Endodermal cell (in vitro differentiated cells): ENCODE measurements around the gene LGR6. TPM values are rescaled to one million over a fixed set of nuclear protein-coding genes. Genes with fewer than 3 reads are reported as not detected.

Source experiments
- DNase-seq: peaks from one replicate; pipeline ENCODE4 v3.0.0-alpha.2; 2017
- H3K27ac ChIP-seq: 2 replicates; pipeline ENCODE4 v1.5.1; 2013; ENCODE audit warnings: mild to moderate bottlenecking, low read depth, low read length, moderate library complexity
- H3K27me3 ChIP-seq: 2 replicates; pipeline ENCODE4 v1.6.1; 2013; ENCODE audit warnings: mild to moderate bottlenecking, low read length, moderate library complexity; ENCODE audit not compliant: insufficient read depth, control insufficient read depth, poor library complexity, severe bottlenecking
- H3K36me3 ChIP-seq: 2 replicates; pipeline ENCODE4 v1.7.0; 2013; ENCODE audit warnings: mild to moderate bottlenecking, low read length, moderate library complexity; ENCODE audit not compliant: control insufficient read depth, insufficient read depth
- H3K4me1 ChIP-seq: one replicate; pipeline ENCODE4 v1.7.0; 2013; ENCODE audit warnings: low read length; ENCODE audit not compliant: control insufficient read depth, insufficient read depth
- H3K4me3 ChIP-seq: 2 replicates; pipeline ENCODE4 v1.5.1; 2013; ENCODE audit warnings: mild to moderate bottlenecking, low read length, moderate library complexity
- H3K9ac ChIP-seq: 2 replicates; pipeline ENCODE4 v1.6.1; 2013; ENCODE audit warnings: mild to moderate bottlenecking, low read length, moderate library complexity; ENCODE audit not compliant: poor library complexity, severe bottlenecking; ENCODE audit errors: extremely low read depth
- H3K9me3 ChIP-seq: 2 replicates; pipeline ENCODE4 v1.6.1; 2013; ENCODE audit warnings: mild to moderate bottlenecking, low read length, moderate library complexity; ENCODE audit not compliant: control insufficient read depth
- H3K27ac Mint-ChIP-seq: 2 replicates; pipeline ENCODE4 v1.8.0; 2020; ENCODE audit warnings: mixed read lengths
- H3K27me3 Mint-ChIP-seq: 2 replicates; pipeline ENCODE4 v1.8.0; 2021; ENCODE audit warnings: mild to moderate bottlenecking, mixed read lengths; ENCODE audit not compliant: insufficient read depth
- H3K36me3 Mint-ChIP-seq: 2 replicates; pipeline ENCODE4 v1.8.0; 2020; ENCODE audit warnings: low read depth, mixed read lengths
- H3K4me1 Mint-ChIP-seq: 2 replicates; pipeline ENCODE4 v1.8.0; 2020; ENCODE audit warnings: mixed read lengths
- H3K4me3 Mint-ChIP-seq: 2 replicates; pipeline ENCODE4 v1.8.0; 2020; ENCODE audit warnings: mild to moderate bottlenecking, moderate library complexity, mixed read lengths
- H3K9me3 Mint-ChIP-seq: 2 replicates; pipeline ENCODE4 v1.8.0; 2020; ENCODE audit warnings: mild to moderate bottlenecking, mixed read lengths
- CTCF ChIP-seq: fragments of 200-600 bp; sonication (generic); conservative IDR thresholded peaks from 2 replicates; pipeline ENCODE4 v1.5.0; 2021; ENCODE audit warnings: antibody characterized with exemption, mild to moderate bottlenecking
- WGBS, 2 experiments: methylation state at CpG; one replicate each; pipeline versions ENCODE4 v1.1.5 to v1.1.7; 2013; ENCODE audit warnings: missing lambda C conversion rate in 2 of 2, mixed read lengths in 1 of 2; ENCODE audit not compliant: insufficient coverage in 1 of 2, insufficient read length in 1 of 2; 5-methylcytosine and 5-hydroxymethylcytosine counted together
- total RNA-seq, 2 donors: library from RNA; stranded (reverse); fragmentation: NEBNext Ultra II Directional in 1 of 2; extraction: Animal tissue kit (Norgen Biotek cat#: 25700) in 1 of 2; gene quantifications; 2 replicates in 1 of 2; 3 replicates in 1 of 2; pipeline ENCODE4 v1.2.1, GENCODE V29; 2021

LGR6 gene
- total RNA-seq, 2 donors from 2014 or later, result 0.73 to 1.5 TPM

- Mint-ChIP-seq H3K27ac (no peak overlapping the region), H3K4me1 (peaks cover 6% of the 10 kb centered on the region), H3K36me3 (no peaks in the 10 kb centered on the region), H3K4me3 (no peak overlapping the region), H3K9me3 (peaks cover 5% of the 10 kb centered on the region), H3K27me3 (peaks cover 5% of the 10 kb centered on the region)
- Histone ChIP-seq H3K9me3 (no peaks in the 10 kb centered on the region), H3K9ac (no peak overlapping the region), H3K27me3 (no peaks in the 10 kb centered on the region), H3K4me1 (peaks cover 4% of the 10 kb centered on the region), H3K4me3 (no peak overlapping the region), H3K36me3 (no peaks in the 10 kb centered on the region), H3K27ac (no peak overlapping the region)
- no peak for TF ChIP-seq CTCF
- peak; percentile 24 for DNase-seq
- 92 to 96% methylated on average over 4 to 8 of the region's 9 CpGs for WGBS, 2 experiments
Measured at GRCh38 chr1:202266061-202266765, 72.6 kb downstream of the LGR6 start.

DNA sequence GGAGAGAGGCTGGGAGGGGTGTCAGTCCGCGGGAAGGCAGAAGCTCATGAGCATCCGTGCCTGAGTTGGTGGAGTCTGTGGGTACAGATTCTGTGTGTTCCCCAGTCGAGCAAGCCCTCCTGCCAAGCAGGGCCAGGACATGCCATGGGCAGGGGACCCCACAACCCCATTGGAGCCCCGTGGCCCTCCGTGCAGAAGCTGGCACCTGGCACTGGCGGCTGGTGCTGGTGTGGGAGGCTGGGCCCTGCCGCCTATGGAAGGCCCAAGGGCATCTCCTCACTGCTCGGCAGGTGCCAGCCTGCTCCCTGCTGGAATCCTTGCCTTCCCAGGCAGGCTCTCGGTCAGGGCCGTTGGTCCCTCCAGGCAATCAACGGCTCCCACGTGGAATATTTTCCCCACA is 74.4 kb downstream of the LGR6 start:
- Histone ChIP-seq H3K9me3 (no peaks in the 10 kb centered on the region), H3K4me1 (peaks cover 10% of the 10 kb centered on the region), H3K27me3 (no peaks in the 10 kb centered on the region), H3K36me3 (no peaks in the 10 kb centered on the region), H3K4me3 (no peak overlapping the region), H3K9ac (no peak overlapping the region), H3K27ac (no peak overlapping the region)
- peaks cover 19% of the 10 kb centered on the region for H3K4me1 Mint-ChIP-seq
- H3K36me3 Mint-ChIP-seq, result no peaks in the 10 kb centered on the region
- peaks cover 1% of the 10 kb centered on the region for H3K9me3 Mint-ChIP-seq
- WGBS, 2 experiments, result 88 to 91% methylated on average over 11 to 13 of the region's 13 CpGs
- TF ChIP-seq CTCF, result no peak
- H3K27me3 Mint-ChIP-seq, result peaks cover 5% of the 10 kb centered on the region
- H3K4me3 Mint-ChIP-seq, result no peak overlapping the region
- DNase-seq, result peak; percentile 38
- H3K27ac Mint-ChIP-seq, result no peak overlapping the region

DNA sequence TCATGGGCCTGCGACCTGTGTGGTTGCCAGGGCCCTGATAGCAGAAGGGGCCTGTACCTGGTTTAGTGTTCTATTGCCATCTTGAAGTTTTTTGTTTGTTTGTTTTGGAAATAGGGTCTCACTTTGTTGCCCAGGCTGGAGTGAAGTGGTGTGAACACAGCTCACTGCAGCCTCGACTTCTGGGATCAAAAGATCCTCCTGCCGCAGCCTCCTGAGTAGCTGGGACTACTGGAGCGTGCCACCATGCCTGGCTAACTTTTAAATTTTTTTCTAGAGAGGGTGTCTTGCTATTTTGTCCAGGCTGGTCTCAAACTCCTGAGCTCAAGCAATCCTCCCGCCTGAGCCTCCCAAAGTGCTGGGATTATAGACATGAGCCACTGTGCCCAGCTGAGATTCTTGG is 75.2 kb downstream of the LGR6 start:
- no peaks in the 10 kb centered on the region for H3K9me3 Mint-ChIP-seq
- 91 to 95% methylated on average over 5 of the region's 5 CpGs for WGBS, 2 experiments
- Histone ChIP-seq H3K27ac (no peak overlapping the region), H3K36me3 (no peaks in the 10 kb centered on the region), H3K4me1 (peaks cover 10% of the 10 kb centered on the region), H3K9ac (no peak overlapping the region), H3K9me3 (no peaks in the 10 kb centered on the region), H3K4me3 (no peak overlapping the region), H3K27me3 (no peaks in the 10 kb centered on the region)
- no peaks in the 10 kb centered on the region for H3K36me3 Mint-ChIP-seq
- peak overlapping the region; percentile 23 for H3K27ac Mint-ChIP-seq
- no peak overlapping the region for H3K4me3 Mint-ChIP-seq
- DNase-seq, result peak; percentile 22
- no peak for TF ChIP-seq CTCF
- H3K4me1 Mint-ChIP-seq, result peaks cover 19% of the 10 kb centered on the region
- peaks cover 5% of the 10 kb centered on the region for H3K27me3 Mint-ChIP-seq
